HL-60 (cell line): ENCODE data around the gene GPR119.

Experiments
- DNase-seq, 2 experiments: peaks; one replicate each; pipeline ENCODE4 v3.0.0-alpha.2; 2010 to 2020; ENCODE audit warnings: low read depth in 1 of 2, low spot score in 1 of 2
- H3K27ac ChIP-seq: fragments of 250-450 bp; sonication (Bioruptor Pico); replicated peaks from 2 replicates; pipeline ENCODE4 v1.5.1; 2020; ENCODE audit warnings: mild to moderate bottlenecking, moderate library complexity
- H3K27me3 ChIP-seq: fragments of 250-450 bp; sonication (Bioruptor Pico); 2 replicates; pipeline ENCODE4 v1.5.1; 2021; ENCODE audit warnings: mild to moderate bottlenecking, moderate library complexity; ENCODE audit not compliant: insufficient read depth, poor library complexity, severe bottlenecking
- H3K4me3 ChIP-seq: replicated peaks from 2 replicates; pipeline ENCODE4 v1.5.1; 2011; ENCODE audit warnings: mild to moderate bottlenecking, control low read depth, low read length; ENCODE audit not compliant: insufficient read depth
- GABPA ChIP-seq: IDR thresholded peaks from 2 replicates; pipeline ENCODE4 v1.6.1; 2012; ENCODE audit warnings: low read depth
- POLR2AphosphoS5 ChIP-seq: IDR thresholded peaks from 2 replicates; pipeline ENCODE4 v1.6.1; 2012; ENCODE audit warnings: low read depth
- SPI1 ChIP-seq: IDR thresholded peaks from 2 replicates; pipeline ENCODE4 v1.6.1; 2012; ENCODE audit warnings: low read depth, mild to moderate bottlenecking, borderline replicate concordance
- TF ChIP-seq, protein P1 (sequence below): IDR thresholded peaks from 2 replicates; pipeline ENCODE4 v1.6.1; 2012; ENCODE audit warnings: low read depth; ENCODE audit not compliant: insufficient replicate concordance
- TF ChIP-seq, protein P2 (sequence below): IDR thresholded peaks from one replicate; pipeline ENCODE4 v1.5.1; 2011; ENCODE audit warnings: low read length, control low read depth, inconsistent platforms; ENCODE audit not compliant: insufficient read depth

The GPR119 gene

DNA sequence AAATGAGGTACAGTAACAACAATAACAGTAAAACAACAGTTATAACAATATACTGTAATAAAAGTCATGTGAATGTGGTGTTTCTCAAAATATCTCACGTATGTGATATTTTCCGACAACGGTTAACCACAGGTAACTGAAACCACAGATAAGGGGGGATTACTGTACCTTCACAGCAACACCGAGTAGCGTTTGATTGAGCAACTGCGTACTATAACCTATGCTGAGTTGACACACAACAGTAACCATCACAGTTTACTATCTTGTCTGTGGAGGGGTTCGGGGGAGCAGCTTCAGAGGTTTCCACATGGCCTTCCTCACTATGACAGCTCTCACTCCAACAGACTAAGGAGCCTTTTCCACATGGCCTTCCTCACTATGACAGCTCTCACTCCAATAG lies 29.7 kb upstream of the GPR119 start:
- no peak for DNase-seq
- no peak overlapping the region for H3K27ac ChIP-seq
- TF ChIP-seq GABPA = no peak
- TF ChIP-seq, protein P1, sequence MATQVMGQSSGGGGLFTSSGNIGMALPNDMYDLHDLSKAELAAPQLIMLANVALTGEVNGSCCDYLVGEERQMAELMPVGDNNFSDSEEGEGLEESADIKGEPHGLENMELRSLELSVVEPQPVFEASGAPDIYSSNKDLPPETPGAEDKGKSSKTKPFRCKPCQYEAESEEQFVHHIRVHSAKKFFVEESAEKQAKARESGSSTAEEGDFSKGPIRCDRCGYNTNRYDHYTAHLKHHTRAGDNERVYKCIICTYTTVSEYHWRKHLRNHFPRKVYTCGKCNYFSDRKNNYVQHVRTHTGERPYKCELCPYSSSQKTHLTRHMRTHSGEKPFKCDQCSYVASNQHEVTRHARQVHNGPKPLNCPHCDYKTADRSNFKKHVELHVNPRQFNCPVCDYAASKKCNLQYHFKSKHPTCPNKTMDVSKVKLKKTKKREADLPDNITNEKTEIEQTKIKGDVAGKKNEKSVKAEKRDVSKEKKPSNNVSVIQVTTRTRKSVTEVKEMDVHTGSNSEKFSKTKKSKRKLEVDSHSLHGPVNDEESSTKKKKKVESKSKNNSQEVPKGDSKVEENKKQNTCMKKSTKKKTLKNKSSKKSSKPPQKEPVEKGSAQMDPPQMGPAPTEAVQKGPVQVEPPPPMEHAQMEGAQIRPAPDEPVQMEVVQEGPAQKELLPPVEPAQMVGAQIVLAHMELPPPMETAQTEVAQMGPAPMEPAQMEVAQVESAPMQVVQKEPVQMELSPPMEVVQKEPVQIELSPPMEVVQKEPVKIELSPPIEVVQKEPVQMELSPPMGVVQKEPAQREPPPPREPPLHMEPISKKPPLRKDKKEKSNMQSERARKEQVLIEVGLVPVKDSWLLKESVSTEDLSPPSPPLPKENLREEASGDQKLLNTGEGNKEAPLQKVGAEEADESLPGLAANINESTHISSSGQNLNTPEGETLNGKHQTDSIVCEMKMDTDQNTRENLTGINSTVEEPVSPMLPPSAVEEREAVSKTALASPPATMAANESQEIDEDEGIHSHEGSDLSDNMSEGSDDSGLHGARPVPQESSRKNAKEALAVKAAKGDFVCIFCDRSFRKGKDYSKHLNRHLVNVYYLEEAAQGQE = no peak
- no peak for TF ChIP-seq POLR2AphosphoS5
- H3K27me3 ChIP-seq = no peaks in the 10 kb centered on the region
- no peak overlapping the region for H3K4me3 ChIP-seq

DNA sequence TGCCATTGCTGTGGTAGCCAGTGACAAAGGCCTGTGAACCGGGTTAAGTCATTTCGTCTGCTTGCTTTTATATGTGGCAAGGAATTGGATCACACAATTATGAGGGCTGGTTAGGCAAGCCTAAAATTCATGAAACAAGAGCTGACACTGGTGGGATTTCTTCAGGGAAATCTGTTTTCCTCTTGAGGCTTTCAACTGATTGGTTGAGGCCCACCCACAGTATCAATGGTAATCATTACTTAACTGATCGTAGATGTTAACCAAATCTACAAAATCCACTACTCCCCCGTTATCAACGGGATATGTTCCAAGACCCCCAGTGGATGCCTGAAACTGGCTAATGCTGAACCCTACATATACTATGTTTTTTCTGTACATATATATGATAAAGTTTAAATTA lies 29.3 kb upstream of the GPR119 start:
- Histone ChIP-seq H3K27me3 (no peaks in the 10 kb centered on the region), H3K27ac (no peak overlapping the region), H3K4me3 (no peak overlapping the region)
- DNase-seq = no peak
- TF ChIP-seq POLR2AphosphoS5 = no peak
- no peak for TF ChIP-seq GABPA
- TF ChIP-seq, protein P2, sequence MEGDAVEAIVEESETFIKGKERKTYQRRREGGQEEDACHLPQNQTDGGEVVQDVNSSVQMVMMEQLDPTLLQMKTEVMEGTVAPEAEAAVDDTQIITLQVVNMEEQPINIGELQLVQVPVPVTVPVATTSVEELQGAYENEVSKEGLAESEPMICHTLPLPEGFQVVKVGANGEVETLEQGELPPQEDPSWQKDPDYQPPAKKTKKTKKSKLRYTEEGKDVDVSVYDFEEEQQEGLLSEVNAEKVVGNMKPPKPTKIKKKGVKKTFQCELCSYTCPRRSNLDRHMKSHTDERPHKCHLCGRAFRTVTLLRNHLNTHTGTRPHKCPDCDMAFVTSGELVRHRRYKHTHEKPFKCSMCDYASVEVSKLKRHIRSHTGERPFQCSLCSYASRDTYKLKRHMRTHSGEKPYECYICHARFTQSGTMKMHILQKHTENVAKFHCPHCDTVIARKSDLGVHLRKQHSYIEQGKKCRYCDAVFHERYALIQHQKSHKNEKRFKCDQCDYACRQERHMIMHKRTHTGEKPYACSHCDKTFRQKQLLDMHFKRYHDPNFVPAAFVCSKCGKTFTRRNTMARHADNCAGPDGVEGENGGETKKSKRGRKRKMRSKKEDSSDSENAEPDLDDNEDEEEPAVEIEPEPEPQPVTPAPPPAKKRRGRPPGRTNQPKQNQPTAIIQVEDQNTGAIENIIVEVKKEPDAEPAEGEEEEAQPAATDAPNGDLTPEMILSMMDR = no peak
- TF ChIP-seq SPI1 = no peak
- TF ChIP-seq, protein P1 = no peak

DNA sequence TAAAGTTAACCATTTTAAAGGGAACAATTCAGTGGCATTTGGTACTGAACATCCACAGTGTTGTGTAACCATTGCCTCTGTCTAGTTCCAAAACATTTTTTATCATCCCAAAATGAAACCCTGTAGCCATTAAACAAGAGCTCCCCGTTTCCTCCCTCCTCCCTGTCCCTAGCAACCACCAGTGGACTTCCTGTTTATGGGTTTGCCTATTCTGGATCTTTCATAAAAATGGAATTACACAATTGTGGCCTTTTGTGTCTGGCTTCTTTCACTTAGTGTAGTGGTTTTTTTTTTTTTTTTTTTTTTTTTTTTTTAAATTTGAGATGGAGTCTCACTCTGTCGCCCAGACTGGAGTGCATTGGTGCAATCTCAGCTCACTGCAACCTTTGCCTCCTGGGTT lies 27.9 kb upstream of the GPR119 start:
- Histone ChIP-seq H3K27me3 (no peaks in the 10 kb centered on the region), H3K4me3 (no peak overlapping the region), H3K27ac (peak overlapping the region; percentile 48)
- DNase-seq = peak; percentile 48 to 68
- TF ChIP-seq, protein P2 = no peak
- peak; percentile 54; the same call in 1 of the 2 replicates for TF ChIP-seq SPI1

DNA sequence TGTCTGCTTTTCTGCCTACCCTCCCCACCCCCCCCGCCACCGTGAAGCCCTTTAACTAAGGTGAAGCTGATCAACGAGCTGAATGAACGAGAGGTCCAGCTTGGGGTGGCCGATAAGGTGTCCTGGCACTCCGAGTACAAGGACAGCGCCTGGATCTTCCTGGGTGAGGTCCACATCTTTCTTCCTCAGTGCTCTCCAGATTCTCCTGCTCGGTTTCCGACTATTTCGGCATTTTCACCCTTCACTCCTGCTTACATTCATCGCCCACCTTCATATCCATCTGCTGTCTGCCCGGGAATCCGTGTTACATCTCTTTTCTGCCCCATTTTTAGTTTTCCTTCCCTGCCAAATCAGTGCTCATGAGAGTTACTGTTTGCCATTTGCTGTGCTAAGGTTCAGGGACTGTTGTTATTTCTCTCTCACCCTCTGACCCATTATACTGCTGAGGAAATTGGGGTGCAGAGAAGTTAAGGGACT lies 16.8 kb upstream of the GPR119 start:
- H3K27me3 ChIP-seq = no peaks in the 10 kb centered on the region
- TF ChIP-seq POLR2AphosphoS5 = no peak
- no peak for TF ChIP-seq SPI1
- no peak for TF ChIP-seq GABPA
- TF ChIP-seq, protein P2 = no peak
- TF ChIP-seq, protein P1 = no peak
- H3K27ac ChIP-seq = peak overlapping the region; percentile 78
- DNase-seq = no peak
- peak overlapping the region; percentile 72 for H3K4me3 ChIP-seq
